Stimulated activated CD8-positive, alpha-beta memory T cell treated with anti-CD3 and anti-CD28 coated beads, Interleukin-2, amount 100 ng/mL, for 1 hour (primary cell): ENCODE results near the gene MAP2K3.

Source experiments
- DNase-seq, 2 donors: peaks; one replicate each; pipeline ENCODE4 v3.0.0-alpha.2; 2020; ENCODE audit warnings: low read depth in 2 of 2

Gene MAP2K3

DNA sequence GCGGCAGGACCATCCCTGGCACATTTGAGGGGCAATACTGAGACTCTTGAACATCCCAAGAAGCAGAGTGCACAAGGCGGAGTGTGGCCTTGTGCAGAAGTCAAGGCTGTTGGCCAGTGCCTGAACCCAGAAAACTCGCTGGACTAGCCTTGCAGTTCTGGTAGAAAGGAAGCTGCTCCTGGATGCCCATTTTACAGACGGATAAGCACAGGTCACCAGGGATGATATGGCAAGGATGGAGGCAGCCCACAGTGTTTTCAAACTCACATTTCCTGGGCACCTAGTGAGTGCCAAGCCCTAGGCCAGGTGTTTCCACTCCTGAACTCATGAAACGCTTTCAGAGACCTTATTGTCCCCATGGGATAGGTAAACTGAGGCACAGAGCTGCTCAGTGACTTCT lies 1.7 kb upstream of the MAP2K3 start:
- no peak for DNase-seq

DNA sequence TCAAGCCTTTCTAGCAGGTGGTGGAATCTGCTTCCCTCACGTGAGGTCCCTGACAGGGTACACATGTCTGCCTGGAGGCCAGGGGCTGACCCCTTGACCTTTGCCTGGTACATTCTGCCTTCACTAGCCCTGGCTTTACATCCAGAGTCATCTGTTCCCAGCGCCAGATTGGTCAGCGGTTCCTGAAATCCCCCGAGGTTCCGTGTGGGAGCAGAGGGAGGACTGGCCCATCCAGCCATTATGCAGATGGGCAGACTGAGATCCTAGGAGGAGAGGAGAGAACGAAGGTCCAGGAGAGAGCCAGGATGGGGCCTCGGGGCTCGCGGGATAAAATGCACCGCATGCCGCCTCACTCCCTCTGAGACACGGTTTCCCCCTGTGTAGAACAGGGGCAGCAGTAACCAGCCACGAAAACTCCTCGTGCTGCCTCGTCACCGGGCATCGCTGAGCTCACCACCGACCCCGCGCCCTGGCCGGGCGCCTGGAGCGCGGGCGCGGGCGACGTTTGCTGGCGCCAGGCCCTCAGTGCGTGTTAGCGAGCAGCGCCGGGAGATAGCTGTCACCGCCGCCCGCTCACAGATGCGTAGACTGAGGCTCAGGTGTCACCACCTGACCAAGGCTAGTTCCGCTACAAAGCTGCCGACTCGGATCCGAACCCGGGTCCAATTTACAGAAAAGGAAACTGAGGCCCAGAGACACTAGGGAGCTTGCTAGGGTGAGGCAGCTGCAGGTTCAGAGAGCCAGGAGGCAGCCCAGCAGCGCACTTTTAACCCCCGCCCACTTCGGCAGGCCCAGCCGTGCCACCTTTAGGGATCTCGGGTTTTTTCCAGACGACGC lies 811 bp upstream of the MAP2K3 start:
- DNase-seq, result no peak

DNA sequence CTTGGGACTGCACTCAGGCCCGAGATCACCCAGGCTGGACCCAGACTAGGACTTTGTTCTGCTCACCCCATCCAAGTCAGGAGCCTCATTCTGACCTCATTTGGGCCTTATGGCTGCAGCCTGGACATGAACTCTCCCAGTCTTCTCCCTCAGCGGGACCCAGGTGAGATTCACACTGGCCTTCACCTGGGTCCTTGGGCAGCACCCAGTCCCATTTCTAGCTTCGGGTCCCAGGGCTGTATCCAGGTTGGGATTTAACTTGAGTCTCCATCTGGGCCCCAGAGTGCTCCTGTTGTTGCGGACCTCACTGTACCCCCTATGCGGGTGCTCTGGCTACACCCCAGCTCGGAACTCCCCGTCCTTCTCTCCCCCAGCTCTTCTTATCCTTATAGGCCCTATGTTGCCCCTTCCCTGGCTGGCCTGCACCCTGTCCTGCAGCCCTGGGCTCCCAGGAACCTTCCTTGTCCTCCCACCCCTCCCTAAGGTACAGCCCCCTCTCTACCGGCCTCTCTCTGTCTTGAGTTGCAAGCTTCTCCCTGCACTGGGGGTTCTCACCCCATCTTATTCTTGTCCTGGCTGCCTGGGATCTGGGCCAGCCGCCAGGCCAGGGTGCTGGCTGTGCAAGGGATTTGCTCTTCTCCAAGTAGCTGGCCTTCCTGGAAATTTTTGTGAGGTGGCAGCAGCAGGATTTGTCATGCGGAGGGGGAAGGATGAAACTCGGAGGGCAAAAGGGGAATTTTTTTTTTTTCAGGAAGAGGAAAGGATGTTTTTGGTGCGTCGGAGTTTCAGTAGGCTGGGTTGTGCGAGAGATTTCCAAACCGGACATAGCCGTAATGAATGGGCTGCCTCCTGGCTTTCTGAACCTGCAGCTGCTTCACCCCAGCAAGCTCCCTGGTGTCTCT lies 904 bp downstream of the MAP2K3 start:
- no peak for DNase-seq

DNA sequence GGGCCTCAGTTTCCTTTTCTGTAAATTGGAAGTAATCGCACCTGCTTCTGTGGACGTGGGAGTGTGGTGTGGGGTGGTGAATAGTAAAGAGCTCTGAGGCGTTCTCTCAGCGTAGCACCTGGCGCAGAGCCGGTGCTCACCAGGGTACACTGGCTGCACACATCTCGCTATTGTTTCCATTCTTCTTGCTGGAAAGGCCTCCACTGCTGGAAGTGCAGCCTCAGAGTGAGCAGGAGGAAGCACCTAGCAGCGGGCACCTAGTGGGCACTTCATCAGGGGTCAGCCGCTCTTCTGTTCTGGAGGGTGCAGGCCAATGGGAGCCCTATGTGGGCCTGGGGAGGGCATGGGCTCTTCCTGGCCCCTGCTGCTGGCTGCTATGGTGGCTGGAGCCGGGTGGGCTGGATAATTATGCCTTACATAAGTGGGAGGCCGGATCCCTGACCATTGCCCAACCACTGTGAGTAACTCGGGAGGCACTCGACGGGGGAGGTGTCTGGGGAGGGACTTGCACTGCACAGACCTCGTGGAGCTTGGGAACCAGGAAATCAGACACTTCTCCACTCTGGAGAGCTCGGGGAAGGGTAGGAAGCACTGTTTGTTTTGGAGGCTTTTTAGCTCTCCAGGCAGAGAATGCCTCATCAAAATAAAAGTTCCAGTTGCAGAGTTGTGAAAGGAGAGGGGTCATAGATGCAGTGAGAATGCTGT lies 1.7 kb downstream of the MAP2K3 start:
- DNase-seq, result no peak

DNA sequence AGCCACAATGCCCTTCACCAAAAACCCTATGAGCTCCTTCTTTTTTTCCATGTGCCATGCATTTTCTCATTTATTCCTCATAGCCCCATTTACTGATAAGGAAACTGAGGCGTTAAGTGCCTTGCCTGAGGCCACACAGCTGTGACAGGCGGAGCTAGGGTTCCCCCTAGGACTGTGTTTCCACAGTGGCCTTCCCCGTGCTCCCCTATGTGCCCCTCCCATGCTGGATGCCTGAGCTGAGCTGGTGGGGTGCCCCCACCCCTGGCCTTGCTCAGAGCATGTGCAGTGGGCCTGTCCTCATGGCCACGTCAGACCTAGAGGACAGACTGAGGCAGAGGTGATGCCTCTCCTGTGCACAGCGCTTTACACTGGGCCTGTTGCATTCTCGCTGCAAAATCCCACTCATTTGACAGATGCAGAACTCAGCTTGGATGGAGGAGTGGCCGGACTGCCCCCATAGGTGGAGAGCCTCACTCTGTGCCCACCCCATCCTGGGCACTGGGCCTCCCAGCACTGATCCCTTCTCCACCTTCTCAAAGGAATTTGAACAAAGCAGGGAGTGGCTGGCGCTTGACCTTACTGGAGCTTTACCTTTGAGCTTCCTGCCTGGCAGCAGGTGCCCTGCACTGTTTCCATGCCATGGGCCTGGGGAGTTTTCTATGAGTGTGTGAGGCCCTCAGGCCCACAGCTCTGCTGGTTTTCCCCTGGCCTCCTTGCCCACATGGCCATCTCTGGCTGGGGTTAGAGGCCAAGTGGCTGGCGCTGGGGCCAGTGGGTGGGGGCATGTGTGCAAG lies 2.6 kb downstream of the MAP2K3 start:
- no peak for DNase-seq

DNA sequence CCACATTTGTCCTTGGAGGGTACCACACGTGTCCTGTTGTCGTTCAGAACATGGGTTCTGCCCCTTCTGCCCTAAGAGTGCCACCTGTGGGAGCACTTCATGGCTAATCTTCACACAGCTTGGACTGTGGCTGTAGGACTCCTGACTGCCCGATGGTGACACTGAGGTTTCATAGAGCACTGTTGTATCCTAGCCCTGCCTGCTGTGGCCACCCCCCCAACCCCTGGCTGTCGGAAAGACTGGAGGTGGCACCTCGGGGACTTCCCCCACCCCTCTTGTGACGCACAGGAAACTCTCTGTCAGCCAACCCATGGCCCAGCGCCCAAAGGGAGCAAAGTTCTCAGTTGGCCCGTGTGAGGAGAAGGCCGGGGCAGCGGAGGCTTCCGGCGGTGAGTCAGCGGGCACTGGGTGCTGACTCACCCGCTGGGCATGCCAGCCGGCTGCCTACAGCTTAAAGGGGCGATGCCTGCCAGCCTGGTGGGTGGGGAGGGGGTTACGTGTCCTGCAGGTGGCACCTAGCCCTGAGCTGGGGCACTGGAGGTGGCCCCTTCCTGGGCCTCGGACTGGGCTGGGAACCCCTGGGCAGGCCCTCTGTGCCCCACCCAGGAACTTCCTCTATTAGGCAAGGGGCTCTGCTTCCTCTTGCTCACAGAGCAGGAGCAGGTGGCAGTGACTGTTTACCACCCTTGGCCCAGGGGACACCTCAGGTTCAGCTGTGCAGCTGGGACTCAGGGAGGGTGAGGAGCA lies 3.4 kb downstream of the MAP2K3 start:
- DNase-seq, result peak; percentile 95 to 96

DNA sequence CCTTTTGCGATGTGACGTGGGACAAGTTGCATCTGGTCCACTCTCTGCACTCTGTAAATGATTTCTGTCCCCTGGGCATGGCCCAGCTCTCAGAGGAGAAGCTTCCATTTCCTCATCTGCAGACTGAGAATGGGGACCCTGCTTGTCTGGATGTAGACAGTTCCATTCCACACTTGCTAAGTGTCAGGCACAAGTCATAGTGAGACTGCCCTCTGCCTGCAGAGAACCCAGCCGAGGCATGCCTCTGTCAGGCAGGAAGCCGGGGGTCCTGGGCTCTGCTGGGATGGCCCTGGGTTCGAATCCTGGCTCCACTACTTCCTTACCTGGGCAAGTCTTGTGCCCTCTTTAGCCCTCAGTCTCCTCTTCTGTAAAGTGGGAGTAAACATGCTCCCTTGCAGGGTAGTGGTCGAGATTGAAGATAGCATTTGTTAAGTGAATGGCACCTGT lies 4.1 kb downstream of the MAP2K3 start:
- no peak for DNase-seq

DNA sequence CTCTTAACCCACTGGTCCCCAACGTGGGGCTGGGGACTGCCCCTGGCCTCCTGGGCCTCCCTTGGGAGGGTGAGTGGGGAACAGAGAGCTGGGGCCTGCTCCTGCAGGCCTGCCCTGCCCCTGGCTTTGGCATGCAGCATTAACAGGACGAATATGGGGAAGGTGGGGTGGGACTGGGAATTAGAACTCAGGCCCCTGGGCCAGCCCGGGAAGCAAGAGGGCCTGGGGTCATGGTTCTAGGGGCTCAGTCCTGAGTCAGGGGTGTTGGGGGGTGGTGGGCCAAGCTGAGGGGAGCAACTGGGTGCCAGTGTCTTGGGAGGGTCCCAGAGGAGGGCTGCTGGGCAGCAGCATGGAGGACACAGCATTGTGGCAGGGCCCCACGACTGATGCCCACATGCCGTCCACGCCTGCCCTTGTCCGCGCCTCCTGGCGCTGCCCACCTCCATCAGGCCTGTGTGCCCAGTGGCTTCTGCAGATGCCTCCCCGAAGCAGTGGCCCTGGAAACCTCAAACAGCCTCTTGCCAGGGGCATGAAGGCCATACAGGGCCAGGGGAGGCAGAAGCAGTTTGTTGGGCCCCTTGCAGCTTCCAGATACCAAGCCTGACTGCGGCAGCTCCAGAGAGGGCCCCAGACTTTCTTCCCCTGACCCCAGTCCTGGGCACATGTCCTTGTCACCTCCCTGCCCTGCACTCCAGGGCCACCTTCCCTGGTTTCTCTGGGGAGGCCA lies 4.8 kb downstream of the MAP2K3 start:
- no peak for DNase-seq

DNA sequence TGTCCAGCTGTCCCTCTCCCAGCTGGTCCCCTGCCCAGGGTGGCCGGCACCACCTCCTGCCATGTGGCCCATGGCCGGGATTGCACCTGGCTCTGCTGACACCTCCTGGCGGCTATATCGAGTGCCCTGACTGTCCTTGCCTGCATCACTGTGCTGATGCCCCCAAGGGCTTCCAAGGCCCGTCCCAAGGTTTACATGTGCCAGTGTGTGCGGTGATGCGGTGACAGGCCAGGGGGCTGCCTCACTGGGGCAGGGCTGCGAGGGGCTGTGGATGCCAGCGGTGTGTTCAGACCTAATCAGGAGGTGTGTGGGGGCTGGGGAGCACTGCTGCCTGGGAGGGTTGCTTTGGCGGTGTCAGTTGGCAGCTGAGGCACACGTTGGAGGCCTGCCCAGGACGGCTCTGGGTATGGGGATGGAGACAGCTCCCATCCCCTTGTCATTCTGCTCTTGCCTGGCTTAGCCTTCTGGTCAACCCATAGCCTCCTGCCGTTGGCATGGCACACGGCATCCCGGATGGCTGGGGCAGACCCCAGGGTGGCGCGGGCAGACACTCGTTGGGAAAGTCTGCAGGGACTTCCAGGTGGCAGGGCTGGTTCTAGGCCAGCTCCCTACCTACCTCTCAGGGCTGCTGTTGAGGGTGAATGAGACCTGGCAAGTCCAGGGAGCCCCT lies 5.5 kb downstream of the MAP2K3 start:
- DNase-seq, result no peak

DNA sequence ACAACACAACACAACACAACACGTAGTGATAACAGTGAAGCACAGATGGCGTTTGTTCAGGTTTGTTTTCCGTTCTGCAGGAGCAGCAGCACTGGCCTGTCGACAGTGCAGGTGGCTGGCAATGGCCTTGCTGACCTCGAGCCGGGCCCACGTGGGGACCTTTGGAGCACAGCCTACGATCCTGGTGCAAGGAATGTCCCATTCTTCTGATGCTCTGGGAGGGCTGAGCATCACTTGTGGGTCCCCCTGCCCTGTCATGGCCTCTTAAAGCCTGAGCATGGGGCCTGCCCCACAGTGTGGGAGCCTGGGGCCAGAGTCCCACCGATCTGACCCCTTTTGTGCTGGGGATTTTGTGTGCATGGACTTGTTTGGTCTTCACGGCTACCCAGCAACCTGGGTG lies 6.8 kb downstream of the MAP2K3 start:
- DNase-seq, result no peak

DNA sequence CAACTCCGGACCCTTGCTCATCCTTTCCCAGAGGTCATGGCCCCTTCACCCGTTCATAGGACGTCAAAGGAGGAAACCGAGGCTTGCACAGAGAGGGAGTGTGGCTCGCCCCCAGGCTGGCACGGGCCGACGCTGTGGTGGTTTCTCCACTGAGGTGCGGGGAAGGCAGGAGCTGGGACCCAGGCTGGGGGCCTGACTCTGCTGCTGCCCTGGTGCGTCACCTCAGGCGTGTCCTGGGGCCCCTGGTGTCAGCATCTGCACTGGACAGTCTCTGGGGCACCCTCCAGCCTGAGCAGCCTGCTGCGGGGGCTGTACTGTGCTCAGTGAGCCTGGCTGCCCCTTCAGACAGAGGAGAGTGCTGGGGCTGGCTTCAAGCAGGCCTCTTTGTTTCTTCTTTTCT lies 7.4 kb downstream of the MAP2K3 start:
- DNase-seq, result no peak

DNA sequence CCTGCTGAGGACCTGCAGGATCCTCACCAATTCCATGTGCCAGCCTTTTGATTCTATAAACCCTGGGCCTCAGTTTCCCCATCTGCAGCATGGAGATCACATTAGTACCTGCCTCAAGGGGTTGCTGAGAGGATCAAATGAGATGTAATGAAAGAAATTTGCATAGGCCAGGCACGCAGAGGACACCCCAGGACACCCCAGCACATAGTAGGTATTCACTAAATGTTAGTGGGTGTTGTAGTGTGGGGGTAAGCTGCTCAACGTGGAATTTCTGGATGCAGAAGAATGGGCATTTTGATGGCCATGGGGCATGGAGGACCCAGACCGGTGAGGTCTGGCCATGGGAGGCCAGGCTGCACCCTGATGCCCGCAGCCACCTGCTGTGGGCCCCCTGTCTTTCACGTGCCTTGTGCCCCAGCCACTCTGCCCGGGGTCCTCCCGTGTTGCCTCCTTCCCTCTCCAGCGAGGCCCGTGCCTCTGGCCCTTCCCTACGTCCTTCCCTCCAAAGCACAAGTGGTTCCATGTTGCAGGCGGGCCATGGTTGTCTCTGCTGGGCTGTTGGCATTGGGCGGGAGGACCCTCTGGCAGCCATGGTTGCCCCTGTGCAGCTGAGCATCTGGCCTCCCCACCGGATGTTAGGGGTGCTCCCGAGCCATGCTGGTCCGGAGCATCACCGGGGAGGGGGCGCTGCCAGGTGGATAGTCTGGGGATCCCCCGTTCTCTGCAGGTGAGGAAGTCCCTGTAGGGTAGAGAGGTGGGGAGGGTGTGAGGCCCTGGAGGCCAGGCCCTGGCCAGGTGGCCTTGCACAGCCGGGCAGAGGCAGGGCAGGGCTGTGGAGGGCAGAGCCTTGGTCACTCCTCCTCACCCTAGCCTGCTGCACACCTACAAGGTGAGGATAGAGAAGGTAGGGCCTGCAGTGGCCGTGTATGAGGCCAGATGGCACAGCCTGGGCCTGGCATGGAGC lies 8.6 kb downstream of the MAP2K3 start:
- no peak for DNase-seq

DNA sequence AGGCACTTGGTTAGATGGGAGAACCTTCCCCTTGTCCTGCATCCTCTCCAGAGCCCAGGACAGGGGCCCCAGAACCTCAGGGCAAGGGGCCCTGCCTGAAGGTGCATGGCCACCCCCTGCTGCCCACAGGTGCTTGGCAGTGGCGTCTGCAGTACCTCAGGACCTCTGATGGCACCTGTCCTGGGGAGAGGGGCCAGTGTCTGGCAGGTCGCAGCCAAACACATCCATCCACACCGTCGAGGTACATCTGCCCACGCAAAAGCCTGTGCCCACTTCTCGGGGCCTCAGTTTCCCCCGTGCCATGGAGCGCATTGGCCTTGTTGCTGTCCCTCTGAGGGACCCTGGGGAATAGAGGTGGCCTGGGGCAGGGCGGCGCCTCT lies 9.3 kb downstream of the MAP2K3 start:
- no peak for DNase-seq

DNA sequence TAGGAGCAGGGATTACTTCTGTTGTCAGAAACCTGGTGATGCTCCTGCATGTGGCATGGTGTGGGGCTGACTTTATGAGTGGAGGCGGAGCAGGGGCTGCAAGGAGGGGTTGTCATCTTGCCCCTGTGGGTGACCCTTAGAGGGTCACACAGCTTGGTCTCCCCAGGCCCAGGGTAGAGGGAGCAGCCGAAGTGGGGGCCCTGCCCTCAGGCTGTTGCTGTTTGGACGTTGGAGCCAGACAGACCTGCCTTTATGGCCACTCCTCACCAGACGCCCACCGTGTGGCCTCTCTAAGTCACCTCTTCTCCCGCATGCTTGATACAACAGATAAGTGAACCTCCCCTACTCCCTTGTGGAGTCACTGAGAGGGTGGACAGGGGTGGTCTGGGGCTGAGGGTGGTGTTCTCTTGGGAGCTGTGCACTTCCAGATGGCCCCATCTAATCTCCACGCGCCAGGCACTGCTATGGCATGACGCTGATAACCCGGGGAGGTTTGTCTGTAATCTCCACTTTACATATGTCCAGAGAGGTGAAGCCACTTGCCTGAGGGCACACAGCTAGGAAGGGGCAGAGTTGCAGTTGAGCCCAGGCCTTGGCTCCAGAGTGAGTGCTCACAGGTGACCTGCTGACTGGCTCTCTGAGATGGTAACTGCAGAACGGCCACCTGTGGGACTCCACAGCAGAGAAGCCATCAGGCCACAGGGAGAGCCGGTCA lies 10.0 kb downstream of the MAP2K3 start:
- DNase-seq, result no peak

DNA sequence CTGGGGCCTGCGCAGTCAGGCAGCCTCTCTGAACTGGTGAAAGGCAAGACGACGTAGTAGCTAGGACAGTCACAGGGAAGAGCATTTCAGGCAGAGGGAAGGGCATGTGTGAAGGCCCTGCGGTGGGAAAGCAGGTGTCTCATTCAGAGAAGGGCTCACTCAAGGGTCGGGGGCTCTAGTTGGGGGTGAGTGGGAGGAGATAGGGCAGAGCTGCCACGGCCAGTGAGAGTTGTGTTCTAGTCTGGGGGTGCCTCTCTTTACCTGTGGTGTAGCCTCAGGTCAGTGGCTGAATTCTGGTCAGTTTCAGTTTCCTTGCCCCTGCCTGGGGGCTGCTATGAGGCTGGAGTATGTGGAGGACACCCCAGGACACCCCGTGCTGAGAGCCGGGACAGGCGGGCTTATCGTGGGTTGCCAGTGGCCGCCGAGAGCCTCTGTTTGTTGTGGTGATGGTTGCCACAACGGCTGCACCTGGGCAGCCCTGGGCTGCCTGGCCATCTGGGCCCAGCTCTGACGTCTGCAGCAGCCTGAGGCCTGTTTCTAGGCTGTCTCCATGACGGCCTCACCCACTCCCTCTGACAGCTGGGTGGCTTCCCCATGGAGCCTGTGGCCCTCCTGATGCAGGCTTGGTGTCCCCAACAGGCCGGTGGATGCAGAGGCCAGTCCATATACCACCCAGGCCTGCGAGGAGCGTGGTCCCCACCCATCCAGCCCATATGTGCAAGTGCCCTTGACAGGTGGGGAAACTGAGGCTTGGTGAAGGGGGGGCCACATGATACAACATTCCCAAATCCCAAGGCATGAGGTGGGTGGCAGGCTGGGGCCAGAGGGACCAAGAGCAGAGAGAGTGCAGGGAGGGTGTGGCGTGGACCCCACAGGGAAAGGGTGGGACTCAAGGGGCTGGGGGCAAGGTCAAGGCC lies 10.8 kb downstream of the MAP2K3 start:
- DNase-seq, result no peak
